Trophoblast cell (in vitro differentiated cells and primary cell): ENCODE data around the gene USP34.
"Not testable (repeated sequence)": the region's sequence is repeated elsewhere in the genome, so short reads cannot be mapped to it uniquely, and the experiment has no call there.

Experiments
- DNase-seq, 2 donors: peaks; one replicate each; pipeline ENCODE4 v3.0.0-alpha.2; 2016
- H2AFZ ChIP-seq: 2 replicates; pipeline ENCODE4 v1.6.1; 2013; ENCODE audit warnings: low read length, moderate library complexity, mild to moderate bottlenecking; ENCODE audit not compliant: insufficient read depth, poor library complexity
- H2AK5ac ChIP-seq: 2 replicates; pipeline ENCODE4 v1.6.1; 2013; ENCODE audit warnings: mild to moderate bottlenecking, low read length
- H2BK120ac ChIP-seq: 2 replicates; pipeline ENCODE4 v1.6.1; 2013; ENCODE audit warnings: low read length, mild to moderate bottlenecking, moderate library complexity; ENCODE audit not compliant: insufficient read depth, poor library complexity
- H2BK12ac ChIP-seq: 2 replicates; pipeline ENCODE4 v1.6.1; 2013; ENCODE audit warnings: mild to moderate bottlenecking, low read length, moderate library complexity
- H2BK5ac ChIP-seq: 2 replicates; pipeline ENCODE4 v1.6.1; 2013; ENCODE audit warnings: low read length, low read depth, moderate library complexity, mild to moderate bottlenecking; ENCODE audit not compliant: poor library complexity
- H3K14ac ChIP-seq: 2 replicates; pipeline ENCODE4 v1.6.1; 2013; ENCODE audit warnings: mild to moderate bottlenecking, low read length
- H3K18ac ChIP-seq: 2 replicates; pipeline ENCODE4 v1.6.1; 2013; ENCODE audit warnings: mild to moderate bottlenecking, low read length
- H3K23ac ChIP-seq: 2 replicates; pipeline ENCODE4 v1.6.1; 2013; ENCODE audit warnings: low read length
- H3K27ac ChIP-seq: 2 replicates; pipeline ENCODE4 v1.5.1; 2013; ENCODE audit warnings: low read depth, mild to moderate bottlenecking, inconsistent platforms, low read length, moderate library complexity
- H3K27me3 ChIP-seq: 2 replicates; pipeline ENCODE4 v1.6.1; 2013; ENCODE audit warnings: inconsistent platforms, mild to moderate bottlenecking, low read length, moderate library complexity; ENCODE audit not compliant: insufficient read depth
- H3K36me3 ChIP-seq, 2 experiments: 1 replicate in 1 of 2; 2 replicates in 1 of 2; pipeline ENCODE4 v1.6.1; 2013; ENCODE audit warnings: low read length in 2 of 2, mild to moderate bottlenecking in 2 of 2, moderate library complexity in 1 of 2; ENCODE audit not compliant: insufficient read depth in 2 of 2, control insufficient read depth in 1 of 2
- H3K4ac ChIP-seq: 2 replicates; pipeline ENCODE4 v1.6.1; 2013; ENCODE audit warnings: low read depth, mild to moderate bottlenecking, low read length, moderate library complexity
- H3K4me1 ChIP-seq, 2 experiments: 1 replicate in 1 of 2; 2 replicates in 1 of 2; pipeline ENCODE4 v1.6.1; 2013; ENCODE audit warnings: low read length in 2 of 2, mild to moderate bottlenecking in 2 of 2, moderate library complexity in 1 of 2; ENCODE audit not compliant: insufficient read depth in 2 of 2, control insufficient read depth in 1 of 2
- H3K4me2 ChIP-seq: 2 replicates; pipeline ENCODE4 v1.6.1; 2013; ENCODE audit warnings: inconsistent platforms, mild to moderate bottlenecking, low read length, moderate library complexity
- H3K4me3 ChIP-seq: 2 replicates; pipeline ENCODE4 v1.5.1; 2013; ENCODE audit warnings: mild to moderate bottlenecking, low read depth, low read length, inconsistent platforms
- H3K79me1 ChIP-seq: one replicate; pipeline ENCODE4 v1.6.1; 2013; ENCODE audit warnings: low read length
- H3K79me2 ChIP-seq: 2 replicates; pipeline ENCODE4 v1.6.1; 2013; ENCODE audit warnings: low read length, mild to moderate bottlenecking; ENCODE audit not compliant: control insufficient read depth, insufficient read depth, poor library complexity
- H3K9ac ChIP-seq: 2 replicates; pipeline ENCODE4 v1.6.1; 2013; ENCODE audit warnings: mild to moderate bottlenecking, low read length
- H3K9me3 ChIP-seq: 2 replicates; pipeline ENCODE4 v1.6.1; 2013; ENCODE audit warnings: low read depth, mild to moderate bottlenecking, control low read depth, inconsistent platforms, low read length; ENCODE audit not compliant: insufficient read depth
- H4K12ac ChIP-seq: 2 replicates; pipeline ENCODE4 v1.6.1; 2013; ENCODE audit warnings: low read depth, mild to moderate bottlenecking, low read length, moderate library complexity
- H4K8ac ChIP-seq: 2 replicates; pipeline ENCODE4 v1.6.1; 2013; ENCODE audit warnings: low read depth, mild to moderate bottlenecking, low read length, moderate library complexity
- H4K91ac ChIP-seq: one replicate; pipeline ENCODE4 v1.6.1; 2013; ENCODE audit warnings: low read depth, mild to moderate bottlenecking, low read length, moderate library complexity
- WGBS: extraction: QIAGEN DNeasy Blood & Tissue Kit; methylation state at CpG from one replicate; pipeline ENCODE4 v1.1.7; 2013; ENCODE audit warnings: missing lambda C conversion rate; ENCODE audit not compliant: insufficient read length, insufficient coverage; ENCODE audit errors: extremely low coverage; 5-methylcytosine and 5-hydroxymethylcytosine counted together

Gene USP34

GRCh38 chr2:61446971-61447370 is 23.9 kb downstream of the USP34 start:
- not testable (repeated sequence) for H4K12ac ChIP-seq, H3K36me3 ChIP-seq, H3K4me3 ChIP-seq, H4K8ac ChIP-seq, H3K9me3 ChIP-seq, H3K18ac ChIP-seq, H2BK12ac ChIP-seq, H2BK5ac ChIP-seq, H2AFZ ChIP-seq, H3K79me1 ChIP-seq, H3K14ac ChIP-seq, H3K23ac ChIP-seq, DNase-seq, H2AK5ac ChIP-seq, H3K4me2 ChIP-seq, H2BK120ac ChIP-seq, H3K27me3 ChIP-seq, H3K4me1 ChIP-seq, H3K27ac ChIP-seq, H4K91ac ChIP-seq, H3K79me2 ChIP-seq, H3K9ac ChIP-seq
- peak overlapping the region; percentile 47 for H3K4ac ChIP-seq
- WGBS, result no CpG with 5 or more reads among the region's 7 CpGs

- peak overlapping the region; percentile 64 for H3K4ac ChIP-seq
- peaks cover 0 to 2% of the 10 kb centered on the region in 2 experiments for H3K36me3 ChIP-seq
- H3K14ac ChIP-seq, result no peak overlapping the region
- no peaks in the 10 kb centered on the region for H3K27me3 ChIP-seq
- no peak overlapping the region for H2BK12ac ChIP-seq
- H4K8ac ChIP-seq, result no peak overlapping the region
- no peak overlapping the region for H2AFZ ChIP-seq
- peaks cover 0 to 5% of the 10 kb centered on the region in 2 experiments for H3K4me1 ChIP-seq
- no peaks in the 10 kb centered on the region for H3K9me3 ChIP-seq
- no peak for DNase-seq
- no peak overlapping the region for H3K27ac ChIP-seq
- H3K4me3 ChIP-seq, result no peak overlapping the region
- no peak overlapping the region for H4K12ac ChIP-seq
- no peak overlapping the region for H3K18ac ChIP-seq
- no peak overlapping the region for H2BK120ac ChIP-seq
- H2AK5ac ChIP-seq, result no peak overlapping the region
- no peak overlapping the region for H3K9ac ChIP-seq
- H4K91ac ChIP-seq, result no peak overlapping the region
- no peak overlapping the region for H3K23ac ChIP-seq
- no peak overlapping the region for H3K4me2 ChIP-seq
- peaks cover 23% of the 10 kb centered on the region for H3K79me2 ChIP-seq
- H3K79me1 ChIP-seq, result no peaks in the 10 kb centered on the region
- no CpG with 5 or more reads among the region's 7 CpGs for WGBS
- H2BK5ac ChIP-seq, result no peak overlapping the region
Observed at GRCh38 chr2:61443342-61444041, 27.4 kb downstream of the USP34 start.

DNA sequence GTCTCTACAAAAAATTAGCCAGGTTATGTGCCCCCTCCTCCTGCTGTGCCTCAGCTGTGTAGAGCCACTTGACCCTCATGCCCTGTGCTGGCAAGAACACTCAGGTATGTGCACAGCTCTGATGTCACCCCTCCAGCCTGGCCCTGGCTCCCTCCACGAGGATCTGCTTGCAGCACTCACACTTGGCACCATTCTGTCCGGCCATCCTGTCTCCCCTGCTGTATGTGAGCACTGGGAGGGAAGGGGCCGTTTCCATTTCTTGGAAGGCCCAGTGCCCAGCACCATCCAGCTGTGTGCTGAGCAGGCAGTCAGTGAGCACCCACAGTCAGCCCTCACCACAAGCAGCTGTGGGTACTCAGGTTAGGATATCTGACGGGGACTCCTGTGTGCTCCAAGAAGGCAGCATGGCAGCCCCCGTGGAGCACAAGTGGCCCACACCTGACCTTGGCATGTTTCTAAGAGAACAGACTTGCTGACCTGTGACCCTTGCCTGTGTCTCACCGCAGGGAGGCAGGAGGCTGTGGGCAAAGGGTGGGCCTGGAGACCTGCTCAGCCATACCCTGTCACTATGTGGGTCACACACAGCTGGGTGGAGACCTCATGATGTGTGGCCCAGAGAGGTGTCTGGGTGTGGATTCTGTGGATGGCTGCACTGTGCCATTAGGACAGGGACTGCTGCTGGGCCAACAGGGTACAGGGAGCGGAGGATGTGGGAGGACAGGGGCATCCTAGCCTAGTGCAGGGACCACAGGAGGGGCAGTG is 31.5 kb downstream of the USP34 start:
- Histone ChIP-seq H2AFZ (peak overlapping the region; percentile 31), H3K27me3 (no peaks in the 10 kb centered on the region), H3K9ac (no peak overlapping the region), H3K4me1 (peaks cover 0 to 5% of the 10 kb centered on the region in 2 experiments), H4K12ac (no peak overlapping the region), H3K4me3 (no peak overlapping the region), H4K8ac (no peak overlapping the region), H2BK5ac (no peak overlapping the region), H3K23ac (no peak overlapping the region), H3K9me3 (no peaks in the 10 kb centered on the region), H3K79me1 (no peaks in the 10 kb centered on the region), H4K91ac (no peak overlapping the region), H2BK12ac (no peak overlapping the region), H3K36me3 (no peaks in the 10 kb centered on the region), H2AK5ac (no peak overlapping the region), H3K27ac (no peak overlapping the region), H3K18ac (no peak overlapping the region), H3K4me2 (no peak overlapping the region), H3K14ac (no peak overlapping the region), H3K4ac (peak overlapping the region; percentile 16), H3K79me2 (peaks cover 21% of the 10 kb centered on the region), H2BK120ac (no peak overlapping the region)
- WGBS, result no CpG with 5 or more reads among the region's 7 CpGs
- peak in 1 of 2 donors; percentile 24 for DNase-seq

GRCh38 chr2:61438670-61439069 is 32.2 kb downstream of the USP34 start:
- Histone ChIP-seq H4K8ac (no peak overlapping the region), H3K4me3 (no peak overlapping the region), H3K79me2 (peaks cover 25% of the 10 kb centered on the region)

More at GRCh38 chr2:61438670-61439069, 32.2 kb downstream of the USP34 start:
- H2BK12ac ChIP-seq, result no peak overlapping the region
- H3K4me1 ChIP-seq, result peaks cover 0 to 12% of the 10 kb centered on the region in 2 experiments
- no peaks in the 10 kb centered on the region for H3K79me1 ChIP-seq
- H3K27me3 ChIP-seq, result no peaks in the 10 kb centered on the region
- no peak overlapping the region for H3K4me2 ChIP-seq
- H3K27ac ChIP-seq, result no peak overlapping the region
- no peak overlapping the region for H2BK120ac ChIP-seq
- no peak overlapping the region for H4K12ac ChIP-seq
- H4K91ac ChIP-seq, result no peak overlapping the region
- no peaks in the 10 kb centered on the region for H3K9me3 ChIP-seq
- no peak overlapping the region for H3K4ac ChIP-seq
- H3K9ac ChIP-seq, result no peak overlapping the region
- no peaks in the 10 kb centered on the region for H3K36me3 ChIP-seq
- H2AK5ac ChIP-seq, result no peak overlapping the region
- no peak overlapping the region for H3K18ac ChIP-seq
- no peak overlapping the region for H2BK5ac ChIP-seq
- no peak overlapping the region for H3K14ac ChIP-seq
- H2AFZ ChIP-seq, result no peak overlapping the region
- no peak for DNase-seq
- no peak overlapping the region for H3K23ac ChIP-seq
